Activated naive CD4-positive, alpha-beta T cell (primary cell): ENCODE data around the gene LACTBL1.
"Not testable (repeated sequence)": the region's sequence is repeated elsewhere in the genome, so short reads cannot be mapped to it uniquely, and the experiment has no call there.

Experiments used
- DNase-seq, 4 experiments: peaks; one replicate each; lab custom pipeline; 2025; lab: John Stamatoyannopoulos, UW

The LACTBL1 gene

GRCh38 chr1:22972760-22973159 lies at the start of gene LACTBL1:
Gene LACTBL1 (minus strand): TSS chr1:22972866. CDS start chr1:22972316, 550 bp downstream.
- no peak for DNase-seq

- no peak for DNase-seq
These were observed 49.2 kb upstream of the LACTBL1 start for GRCh38 chr1:23021834-23022233.

- DNase-seq, result no peak
These were observed 48.2 kb upstream of the LACTBL1 start for GRCh38 chr1:23020706-23021405.

- DNase-seq, result peak in 3 of 4 experiments; percentile 15 to 24 (median 20)
These were observed 47.4 kb upstream of the LACTBL1 start for GRCh38 chr1:23019863-23020625.

- DNase-seq, result peak; percentile 80 to 95 (median 92)
These were observed 46.6 kb upstream of the LACTBL1 start, which contains the start of gene KDM1A for GRCh38 chr1:23019094-23019862. Gene KDM1A (plus strand): TSS chr1:23019468. CDS start chr1:23019597, 129 bp downstream.

GRCh38 chr1:23018661-23019093 lies 46.0 kb upstream of the LACTBL1 start:
- no peak for DNase-seq

GRCh38 chr1:23013657-23014056 lies 41.0 kb upstream of the LACTBL1 start:
- DNase-seq, result no peak

GRCh38 chr1:23010025-23010424 lies 37.4 kb upstream of the LACTBL1 start:
- not testable (repeated sequence) for DNase-seq

- DNase-seq, result no peak
These were observed 36.2 kb upstream of the LACTBL1 start for GRCh38 chr1:23008901-23009300.

GRCh38 chr1:23007106-23007505 lies 34.4 kb upstream of the LACTBL1 start:
- no peak for DNase-seq

GRCh38 chr1:23004769-23005168 lies 32.1 kb upstream of the LACTBL1 start:
- DNase-seq, result not testable (repeated sequence)

- no peak for DNase-seq
These were observed 31.4 kb upstream of the LACTBL1 start for GRCh38 chr1:23004112-23004511.

- not testable (repeated sequence) for DNase-seq
These were observed 29.6 kb upstream of the LACTBL1 start for GRCh38 chr1:23002218-23002617.

GRCh38 chr1:23000133-23000532 lies 27.5 kb upstream of the LACTBL1 start:
- DNase-seq, result not testable (repeated sequence)

GRCh38 chr1:22997528-22997927 lies 24.9 kb upstream of the LACTBL1 start:
- DNase-seq, result not testable (repeated sequence)

GRCh38 chr1:22995774-22996173 lies 23.1 kb upstream of the LACTBL1 start:
- DNase-seq, result no peak

GRCh38 chr1:22993220-22993795 lies 20.6 kb upstream of the LACTBL1 start:
- DNase-seq, result not testable (repeated sequence)

GRCh38 chr1:22992384-22992783 lies 19.7 kb upstream of the LACTBL1 start:
- not testable (repeated sequence) for DNase-seq

GRCh38 chr1:22983944-22984343 lies 11.3 kb upstream of the LACTBL1 start:
- no peak for DNase-seq

GRCh38 chr1:22980471-22980790 lies 7.8 kb upstream of the LACTBL1 start:
- not testable (repeated sequence) for DNase-seq

- DNase-seq, result no peak
These were observed 5.6 kb upstream of the LACTBL1 start for GRCh38 chr1:22978299-22978698.
